HCT116 (cell line): ENCODE data around the gene ANKRD16. TPM values are rescaled to one million over a fixed set of nuclear protein-coding genes. Genes with fewer than 3 reads are reported as not detected.

ENCODE experiments used
- ATAC-seq: fragments of 200-7000 bp; cut with Tn5 transposase; 2 replicates; pipeline ENCODE4 v1.9.1; 2020; ENCODE audit warnings: mild to moderate bottlenecking, moderate library complexity
- BruUV-seq: library from RNA; stranded (reverse); fragments of 400-500 nt; replicated peaks from 2 replicates; lab custom pipeline; 2021; lab: Mats Ljungman, UMichigan
- CTCF ChIA-PET: fragments of 300-600 bp; sonication (Branson Sonifier 250); formaldehyde crosslinking; loops from one replicate; lab custom pipeline; 2021; ENCODE audit warnings: antibody characterized with exemption; lab: Charles Lee
- POLR2A ChIA-PET: fragments of 300-600, 350-600 bp; sonication (Branson Sonifier 250); formaldehyde crosslinking; loops from one replicate; lab custom pipeline; 2021; ENCODE audit warnings: antibody characterized with exemption; lab: Charles Lee
- RAD21 ChIA-PET, 2 experiments: fragments of 300-600 bp; sonication (Branson Sonifier 250); formaldehyde crosslinking; loops; one replicate each; lab custom pipeline; 2023; ENCODE audit warnings: low total read pairs in 2 of 2; ENCODE audit not compliant: uncharacterized antibody in 2 of 2, unreplicated experiment in 2 of 2, low non-redundant PET in 1 of 2; lab: Charles Lee
- DNase-seq: peaks from one replicate; pipeline ENCODE4 v3.0.0-alpha.2; 2010; ENCODE audit warnings: low read depth, low spot score
- H2AFZ ChIP-seq: fragments of 200-600 bp; shearing (Covaris generic), sonication (generic); 2 replicates; pipeline ENCODE4 v1.6.1; 2017; ENCODE audit warnings: low read depth, mixed run types, mixed read lengths, antibody characterized with exemption, low read length; ENCODE audit not compliant: poor library complexity, severe bottlenecking
- H3K27ac ChIP-seq: 2 replicates; pipeline ENCODE4 v1.5.1; 2012; ENCODE audit warnings: low read depth, low read length
- H3K27me3 ChIP-seq: fragments of 200-600 bp; sonication (generic); 2 replicates; pipeline ENCODE4 v1.6.1; 2016; ENCODE audit warnings: mixed run types, low read length, mixed read lengths; ENCODE audit not compliant: insufficient read depth
- H3K36me3 ChIP-seq, 2 experiments: fragments of 200-500 bp in 1 of 2; fragments of 200-600 bp in 1 of 2; sonication (Bioruptor generic) in 1 of 2; sonication (generic) in 1 of 2; 2 replicates each; pipeline versions ENCODE4 v1.5.1 to v1.6.1; 2014 to 2016; ENCODE audit warnings: low read length in 2 of 2, inconsistent platforms in 1 of 2, mixed read lengths in 1 of 2, mixed run types in 1 of 2; ENCODE audit not compliant: insufficient read depth in 2 of 2, control insufficient read depth in 1 of 2
- H3K4me1 ChIP-seq, 2 experiments: fragments of 200-600 bp in 1 of 2; sonication (generic) in 1 of 2; 2 replicates each; pipeline versions ENCODE4 v1.5.1 to v1.6.1; 2012 to 2017; ENCODE audit warnings: low read length in 2 of 2, inconsistent platforms in 1 of 2, mild to moderate bottlenecking in 1 of 2, mixed read lengths in 1 of 2, mixed run types in 1 of 2, moderate library complexity in 1 of 2; ENCODE audit not compliant: insufficient read depth in 2 of 2, control insufficient read depth in 1 of 2
- H3K4me2 ChIP-seq: fragments of 200-600 bp; sonication (generic); 2 replicates; pipeline ENCODE4 v1.6.1; 2017; ENCODE audit warnings: mixed run types, low read length, mixed read lengths
- H3K4me3 ChIP-seq, 2 experiments: fragments of 200-600 bp in 1 of 2; sonication (generic) in 1 of 2; replicated peaks in 1 of 2; 2 replicates each; pipeline ENCODE4 v1.5.1; 2011 to 2016; ENCODE audit warnings: low read length in 2 of 2, control low read depth in 1 of 2, low read depth in 1 of 2, mild to moderate bottlenecking in 1 of 2, mixed read lengths in 1 of 2, mixed run types in 1 of 2
- H3K79me2 ChIP-seq: fragments of 200-600 bp; sonication (generic); 2 replicates; pipeline ENCODE4 v1.6.1; 2017; ENCODE audit warnings: mild to moderate bottlenecking, mixed run types, low read length, moderate library complexity, mixed read lengths; ENCODE audit not compliant: insufficient read depth
- H3K9ac ChIP-seq: fragments of 200-600 bp; sonication (generic); 2 replicates; pipeline ENCODE4 v1.6.1; 2016; ENCODE audit warnings: low read length, mixed read lengths
- H3K9me2 ChIP-seq: fragments of 200-600 bp; sonication (generic), shearing (Covaris generic); 2 replicates; pipeline ENCODE4 v1.6.1; 2017; ENCODE audit warnings: mixed run types, mild to moderate bottlenecking, moderate library complexity; ENCODE audit not compliant: insufficient read depth
- H3K9me3 ChIP-seq, 2 experiments: fragments of 200-500 bp in 1 of 2; fragments of 200-600 bp in 1 of 2; sonication (Bioruptor generic) in 1 of 2; sonication (generic) in 1 of 2; 2 replicates each; pipeline ENCODE4 v1.6.1; 2014 to 2017; ENCODE audit warnings: low read length in 2 of 2, mixed read lengths in 2 of 2, inconsistent platforms in 1 of 2, low read depth in 1 of 2, mild to moderate bottlenecking in 1 of 2, mixed run types in 1 of 2, moderate library complexity in 1 of 2; ENCODE audit not compliant: control insufficient read depth in 1 of 2, insufficient read depth in 1 of 2
- H4K20me1 ChIP-seq: fragments of 200-600 bp; sonication (generic), shearing (Covaris generic); 2 replicates; pipeline ENCODE4 v1.6.1; 2017; ENCODE audit warnings: mixed run types, mild to moderate bottlenecking, moderate library complexity; ENCODE audit not compliant: insufficient read depth
- CBX3 ChIP-seq: IDR thresholded peaks from 2 replicates; pipeline ENCODE4 v1.6.1; 2012; ENCODE audit warnings: low read depth
- ELF1 ChIP-seq: IDR thresholded peaks from 2 replicates; pipeline ENCODE4 v1.6.1; 2012; ENCODE audit warnings: low read depth, borderline replicate concordance
- EZH2phosphoT487 ChIP-seq: fragments of 200-600 bp; IDR thresholded peaks from 2 replicates; pipeline ENCODE4 v1.6.1; 2018; ENCODE audit warnings: antibody characterized with exemption, borderline replicate concordance
- SIN3A ChIP-seq: IDR thresholded peaks from 2 replicates; pipeline ENCODE4 v1.6.1; 2012; ENCODE audit warnings: low read depth
- ZBTB33 ChIP-seq: IDR thresholded peaks from 2 replicates; pipeline ENCODE4 v1.6.1; 2011; ENCODE audit warnings: mild to moderate bottlenecking, low read length, moderate library complexity; ENCODE audit not compliant: insufficient replicate concordance; ENCODE audit errors: extremely low read depth
- intact Hi-C: fragments of 100-400 bp; cut with micrococcal nuclease; formaldehyde crosslinking; loops from 2 replicates; pipeline ENCODE4 v1.10.0; 2022
- total RNA-seq: library from RNA; stranded (reverse); gene quantifications from one replicate; pipeline ENCODE4 v1.2.1, GENCODE V29; 2021; ENCODE audit not compliant: unreplicated experiment

Gene ANKRD16
- total RNA-seq, 1 experiment from 2014 or later = 9.4 TPM

GRCh38 chr10:5902511-5903274 is 13.0 kb upstream of the ANKRD16 start:
- Histone ChIP-seq H3K36me3 (peaks cover 0 to 5% of the 10 kb centered on the region in 2 experiments; a peak in 2 of 4 replicates), H3K4me3 (no peak overlapping the region), H3K4me2 (no peak overlapping the region), H3K9me2 (no peaks in the 10 kb centered on the region), H3K79me2 (no peaks in the 10 kb centered on the region; the same call in 1 of the 2 replicates), H3K4me1 (no peaks in the 10 kb centered on the region), H4K20me1 (no peaks in the 10 kb centered on the region), H3K27me3 (no peaks in the 10 kb centered on the region), H3K9ac (no peak overlapping the region), H2AFZ (no peak overlapping the region), H3K27ac (no peak overlapping the region), H3K9me3 (peaks cover 0 to 3% of the 10 kb centered on the region in 2 experiments; a peak in 1 of 4 replicates)
- DNase-seq = no peak
- no peak for ATAC-seq
- no TSS peak for BruUV-seq
- ChIA-PET POLR2A (interaction anchor here (1.6 kb wide), 1 partner anchor 13 kb away, joined by 4 read pairs; the partner anchor contains the start of genes ANKRD16 and FBH1), CTCF (no interaction called here), RAD21 (no interaction called here)
- TF ChIP-seq SIN3A = no peak
- TF ChIP-seq ZBTB33 = no peak
- no peak for TF ChIP-seq CBX3
- TF ChIP-seq ELF1 = no peak
- no peak for TF ChIP-seq EZH2phosphoT487
- intact Hi-C loops = no loop called here
